HepG2 (cell line): Measurements from ENCODE around the gene MSH3. TPM values are rescaled to one million over a fixed set of nuclear protein-coding genes. Genes with fewer than 3 reads are reported as not detected.

Experiments used
- ATAC-seq: fragments of 200-7000 bp; cut with Tn5 transposase; 3 replicates; pipeline ENCODE4 v1.9.1; 2020; ENCODE audit warnings: mild to moderate bottlenecking, moderate library complexity
- BruUV-seq: library from RNA; stranded (reverse); fragments of 400-500 nt; replicated peaks from 2 replicates; lab custom pipeline; 2021; lab: Mats Ljungman, UMichigan
- CTCF ChIA-PET: fragments of 300-600 bp; formaldehyde crosslinking; extraction: SDS; loops from one replicate; lab custom pipeline; 2021; ENCODE audit warnings: low total read pairs, inconsistent platforms, low intra/inter-chr PET ratio; lab: Yijun Ruan, JAX
- POLR2A ChIA-PET: fragments of 350-600 bp; sonication (Branson Sonifier 250); formaldehyde crosslinking; loops from one replicate; lab custom pipeline; 2020; ENCODE audit warnings: antibody characterized with exemption, inconsistent platforms; lab: Yijun Ruan, JAX
- DNase-seq: peaks from one replicate; pipeline ENCODE4 v3.0.0-alpha.2; 2015; ENCODE audit warnings: low spot score
- FAIRE-seq: peaks from 3 replicates; lab custom pipeline; 2011; peaks lifted over from hg19 to GRCh38; lab: Jason Lieb, UNC
- H2AFZ ChIP-seq: one replicate; pipeline ENCODE4 v1.6.1; 2011; ENCODE audit warnings: low read length, inconsistent platforms
- H3K27ac ChIP-seq: fragments of 300-600 bp; 3 replicates; pipeline ENCODE4 v1.8.0; 2011; ENCODE audit warnings: mixed run types, mild to moderate bottlenecking, mixed read lengths, low read length, inconsistent platforms; ENCODE audit not compliant: insufficient read depth; ENCODE audit errors: extremely low read length
- H3K27me3 ChIP-seq, 2 experiments: fragments of 200-600 bp in 1 of 2; 2 replicates in 1 of 2; 3 replicates in 1 of 2; pipeline versions ENCODE4 v1.6.0 to v1.8.0; 2011; ENCODE audit warnings: low read length in 2 of 2, mild to moderate bottlenecking in 2 of 2, moderate library complexity in 2 of 2, inconsistent platforms in 1 of 2; ENCODE audit not compliant: insufficient read depth in 2 of 2, control insufficient read depth in 1 of 2
- H3K36me3 ChIP-seq, 2 experiments: fragments of 200-600 bp in 1 of 2; replicated peaks in 1 of 2; 2 replicates in 1 of 2; 3 replicates in 1 of 2; pipeline versions ENCODE4 v1.5.1 to v1.8.0; 2011; ENCODE audit warnings: low read length in 2 of 2, inconsistent platforms in 1 of 2; ENCODE audit not compliant: insufficient read depth in 2 of 2, control insufficient read depth in 1 of 2
- H3K4me1 ChIP-seq: 2 replicates; pipeline ENCODE4 v1.5.1; 2012; ENCODE audit warnings: low read length, inconsistent platforms; ENCODE audit not compliant: insufficient read depth
- H3K4me2 ChIP-seq: 2 replicates; pipeline ENCODE4 v1.6.0; 2011; ENCODE audit warnings: low read depth, low read length, inconsistent platforms
- H3K4me3 ChIP-seq, 3 experiments: fragments of 200-600 bp in 1 of 3; sonication (generic), shearing (Covaris generic) in 1 of 3; replicated peaks in 1 of 3; 2 replicates each; pipeline ENCODE4 v1.5.1; 2011 to 2016; ENCODE audit warnings: low read length in 3 of 3, inconsistent platforms in 2 of 3, low read depth in 2 of 3, mild to moderate bottlenecking in 2 of 3, control low read depth in 1 of 3, mixed read lengths in 1 of 3; ENCODE audit not compliant: insufficient read depth in 1 of 3
- H3K79me2 ChIP-seq: one replicate; pipeline ENCODE4 v1.6.1; 2011; ENCODE audit warnings: low read length, inconsistent platforms; ENCODE audit not compliant: insufficient read depth
- H3K9ac ChIP-seq: 2 replicates; pipeline ENCODE4 v1.6.0; 2011; ENCODE audit warnings: mild to moderate bottlenecking, low read depth, low read length, inconsistent platforms; ENCODE audit not compliant: insufficient read depth
- H3K9me3 ChIP-seq: 2 replicates; pipeline ENCODE4 v1.5.1; 2012; ENCODE audit warnings: mild to moderate bottlenecking, low read length
- H4K20me1 ChIP-seq: 2 replicates; pipeline ENCODE4 v1.6.0; 2011; ENCODE audit warnings: inconsistent platforms, mild to moderate bottlenecking, low read length, moderate library complexity; ENCODE audit not compliant: insufficient read depth
- ATF5 ChIP-seq: sonication (generic); formaldehyde crosslinking; IDR thresholded peaks from 2 replicates; pipeline ENCODE4 v1.4.0; 2020; ENCODE audit warnings: mild to moderate bottlenecking, low read depth, missing genetic modification reagents
- CHD4 ChIP-seq: fragments of 200-600 bp; sonication (generic); IDR thresholded peaks from 2 replicates; pipeline ENCODE4 v1.7.0; 2017; ENCODE audit warnings: mild to moderate bottlenecking, low read length, borderline replicate concordance
- FOXA3 ChIP-seq: IDR thresholded peaks from 2 replicates; pipeline ENCODE4 v1.6.1; 2016; ENCODE audit warnings: missing genetic modification reagents, missing compliant biosample characterization
- MAFF ChIP-seq: IDR thresholded peaks from 2 replicates; pipeline ENCODE4 v1.6.1; 2011; ENCODE audit warnings: low read depth, low read length, improper control_type of control experiment
- MXD1 ChIP-seq: sonication (generic); formaldehyde crosslinking; IDR thresholded peaks from 2 replicates; pipeline ENCODE4 v1.4.0; 2020; ENCODE audit warnings: mild to moderate bottlenecking, missing genetic modification reagents
- NCOA1 ChIP-seq: sonication (generic); formaldehyde crosslinking; IDR thresholded peaks from 2 replicates; pipeline ENCODE4 v1.9.0; 2021; ENCODE audit warnings: missing genetic modification reagents
- PAX8 ChIP-seq: sonication (generic); formaldehyde crosslinking; IDR thresholded peaks from 2 replicates; pipeline ENCODE4 v1.8.0; 2022; ENCODE audit warnings: mild to moderate bottlenecking, missing genetic modification reagents, borderline replicate concordance
- REPIN1 ChIP-seq: sonication (generic); formaldehyde crosslinking; IDR thresholded peaks from 2 replicates; pipeline ENCODE4 v1.8.0; 2022; ENCODE audit warnings: missing genetic modification reagents, low read depth, mild to moderate bottlenecking, borderline replicate concordance
- RERE ChIP-seq: IDR thresholded peaks from 2 replicates; pipeline ENCODE4 v1.6.1; 2016; ENCODE audit warnings: low read depth, missing genetic modification reagents, missing compliant biosample characterization
- SIN3A ChIP-seq: IDR thresholded peaks from 2 replicates; pipeline ENCODE4 v1.6.1; 2011; ENCODE audit warnings: low read depth, mild to moderate bottlenecking, control low read depth, low read length, borderline replicate concordance
- SPEN ChIP-seq: sonication (generic); formaldehyde crosslinking; IDR thresholded peaks from 2 replicates; pipeline ENCODE4 v1.5.1; 2020; ENCODE audit warnings: low read depth, mild to moderate bottlenecking, missing genetic modification reagents
- ZNF281 ChIP-seq: sonication (generic); formaldehyde crosslinking; IDR thresholded peaks from 2 replicates; pipeline ENCODE4 v1.4.0; 2020; ENCODE audit warnings: missing genetic modification reagents, borderline replicate concordance
- ZNF691 ChIP-seq: sonication (generic); formaldehyde crosslinking; IDR thresholded peaks from 2 replicates; pipeline ENCODE4 v1.4.0; 2020; ENCODE audit warnings: missing genetic modification reagents, low read depth, mild to moderate bottlenecking, borderline replicate concordance
- WGBS: methylation state at CpG from one replicate; pipeline ENCODE4 v1.1.6; 2017; ENCODE audit warnings: low lambda C conversion rate; 5-methylcytosine and 5-hydroxymethylcytosine counted together
- in situ Hi-C: cut with HindIII; loops from 2 replicates; pipeline ENCODE4 v1.10.0; 2017; ENCODE audit warnings: low pct_unique_long_range_greater_than_20kb; ENCODE audit not compliant: extremely low pct_ligation_motif_present
- intact Hi-C: fragments of 100-400 bp; cut with micrococcal nuclease; formaldehyde crosslinking; loops from one replicate; pipeline ENCODE4 v1.10.0; 2022; ENCODE audit not compliant: unreplicated experiment
- polyA plus RNA-seq, 8 experiments: library from polyadenylated mRNA; depleted of rRNA in 3 of 8; stranded (reverse) in 7 of 8; unstranded in 1 of 8; fragments of >200 nt; fragmentation: Illumina TruSeq in 4 of 8; extraction: Trizol in 4 of 8; gene quantifications; 2 replicates each; pipeline versions ENCODE4 v1.2.1 to v1.2.3, GENCODE V29; 2011 to 2016; ENCODE audit warnings: low read depth in 4 of 8, missing spikeins in 1 of 8, mixed read lengths in 1 of 8; ENCODE audit not compliant: insufficient read depth in 1 of 8
- total RNA-seq, 5 experiments: library from RNA; depleted of rRNA; stranded (reverse); fragments of >200 nt; fragmentation: Illumina TruSeq; extraction: Trizol; gene quantifications; 2 replicates each; pipeline ENCODE4 v1.2.3, GENCODE V29; 2016; ENCODE audit warnings: low read depth in 1 of 5

Gene MSH3
- total and polyA plus RNA-seq, 2 of the 13 experiments (the other 11 are each of a cell fraction or from before 2014, with no cell fraction given), result 4.0 to 16.4 TPM

- TF ChIP-seq ZNF281 (CRISPR knock-in tag) (no peak), RERE (no peak), MAFF (no peak)
These were observed 239.6 kb downstream of the MSH3 start (continued) for GRCh38 chr5:80894083-80894482.

- Histone ChIP-seq H3K4me3 (no peak overlapping the region), H2AFZ (no peak overlapping the region), H3K9me3 (no peaks in the 10 kb centered on the region), H3K36me3 (no peaks in the 10 kb centered on the region), H3K79me2 (no peaks in the 10 kb centered on the region), H4K20me1 (no peaks in the 10 kb centered on the region), H3K9ac (no peak overlapping the region), H3K4me2 (no peak overlapping the region), H3K4me1 (no peaks in the 10 kb centered on the region), H3K27me3 (no peaks in the 10 kb centered on the region), H3K27ac (no peak overlapping the region)
- BruUV-seq, result no TSS peak
- FAIRE-seq (no peak), ATAC-seq (no peak), DNase-seq (no peak)
- ChIA-PET CTCF (no interaction called here), POLR2A (no interaction called here)
- in situ Hi-C loops (no loop called here), intact Hi-C loops (no loop called here)
- WGBS, result 89% methylated on average over 2 of the region's 2 CpGs
- no peak for TF ChIP-seq SIN3A
- no peak for TF ChIP-seq MXD1 (CRISPR knock-in tag)
- TF ChIP-seq ATF5 (CRISPR knock-in tag), result no peak
- TF ChIP-seq FOXA3 (CRISPR knock-in tag), result no peak
- TF ChIP-seq REPIN1, result no peak
- no peak for TF ChIP-seq CHD4
- TF ChIP-seq SPEN (CRISPR knock-in tag), result no peak
- TF ChIP-seq NCOA1 (CRISPR knock-in tag), result no peak
- no peak for TF ChIP-seq PAX8 (CRISPR knock-in tag)
- no peak for TF ChIP-seq ZNF691
These were observed 241.1 kb downstream of the MSH3 start for GRCh38 chr5:80895523-80895922.
